Glomerular visceral epithelial cell (primary cell): ENCODE measurements around the gene RPUSD2.
"Not testable (repeated sequence)": the region's sequence is repeated elsewhere in the genome, so short reads cannot be mapped to it uniquely, and the experiment has no call there.

Experiments
- DNase-seq: peaks from one replicate; pipeline ENCODE4 v3.0.0-alpha.2; 2016; ENCODE audit errors: extremely low spot score

Gene RPUSD2

DNA sequence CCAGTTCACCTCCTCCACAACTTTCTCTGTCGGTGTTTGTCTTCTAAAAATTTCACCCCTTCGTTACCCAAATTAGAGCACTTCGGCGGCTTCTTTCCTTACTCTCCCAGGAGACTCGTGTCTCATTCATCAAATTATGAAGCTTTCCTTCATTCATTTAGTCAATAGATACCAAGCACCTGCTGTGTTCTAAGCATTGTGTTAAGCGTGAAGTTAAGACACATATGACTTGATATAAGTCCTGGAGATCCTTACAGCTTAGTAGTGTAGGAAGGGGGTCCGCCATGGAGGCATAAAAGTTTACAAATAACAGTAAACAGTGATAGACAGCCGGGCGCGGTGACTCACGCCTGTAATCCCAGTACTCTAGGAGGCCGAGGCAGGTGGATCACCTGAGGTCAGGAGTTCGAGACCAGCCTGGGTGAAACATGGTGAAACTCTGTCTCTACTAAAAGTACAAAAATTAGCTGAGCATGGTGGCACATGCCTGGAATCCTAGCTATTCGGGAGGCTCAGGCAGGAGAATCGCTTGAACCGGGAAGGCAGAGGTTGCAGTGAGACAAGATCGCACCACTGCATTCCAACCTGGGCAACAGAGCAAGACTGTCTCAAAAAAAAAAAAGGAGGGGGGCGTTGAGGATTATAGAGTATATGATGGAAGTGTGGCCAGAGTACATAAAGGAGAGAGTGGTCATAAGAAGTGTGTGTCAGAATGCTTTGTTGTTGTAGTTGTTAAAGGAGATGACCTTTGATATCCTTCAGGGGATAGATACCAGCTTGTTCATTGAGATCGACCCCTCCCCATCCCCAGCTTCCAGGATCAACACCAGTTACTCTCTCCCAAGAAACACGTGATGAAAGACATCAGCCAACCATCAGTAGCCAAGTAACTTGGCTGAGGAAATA, 3.5 kb upstream of the RPUSD2 start:
- DNase-seq = no peak

DNA sequence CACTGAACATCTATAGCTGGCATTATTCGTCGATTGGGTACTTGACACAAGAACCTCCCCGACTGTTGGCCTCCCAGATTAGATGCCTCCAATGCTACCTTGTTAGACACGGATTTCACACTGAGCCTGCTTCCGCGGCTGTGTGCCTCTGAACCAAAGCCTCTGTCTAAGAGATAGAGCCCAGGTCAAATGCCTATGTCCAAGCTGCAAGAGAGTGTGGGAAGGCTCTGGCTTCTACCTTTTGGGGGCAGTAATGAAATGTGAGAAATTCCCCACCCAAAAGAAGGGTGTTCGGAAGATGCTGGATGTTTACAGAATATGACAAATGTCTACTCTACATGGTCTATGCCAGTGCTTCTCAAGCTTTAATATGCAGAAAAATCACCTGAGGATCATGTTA, 2.0 kb upstream of the RPUSD2 start:
- DNase-seq = peak; percentile 28

DNA sequence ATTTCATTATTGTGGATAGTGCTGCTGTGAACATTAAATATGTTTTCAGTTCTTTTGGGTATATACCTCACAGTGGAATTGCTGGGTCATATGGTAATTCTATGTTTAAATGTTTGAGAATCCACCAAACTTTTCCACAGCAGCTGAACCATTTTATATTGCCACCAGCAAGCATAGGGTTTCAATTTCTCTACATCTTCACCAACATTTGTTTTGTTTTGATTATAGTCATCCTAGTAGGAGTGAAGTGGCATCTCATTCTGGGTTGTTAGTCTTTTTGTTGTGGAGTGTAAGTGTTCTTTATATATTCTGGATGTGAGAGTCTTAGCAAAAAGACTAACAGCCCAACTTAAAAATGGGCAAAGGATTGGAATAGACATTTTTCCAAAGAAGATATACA, 6.0 kb downstream of the RPUSD2 start:
- DNase-seq = no peak

DNA sequence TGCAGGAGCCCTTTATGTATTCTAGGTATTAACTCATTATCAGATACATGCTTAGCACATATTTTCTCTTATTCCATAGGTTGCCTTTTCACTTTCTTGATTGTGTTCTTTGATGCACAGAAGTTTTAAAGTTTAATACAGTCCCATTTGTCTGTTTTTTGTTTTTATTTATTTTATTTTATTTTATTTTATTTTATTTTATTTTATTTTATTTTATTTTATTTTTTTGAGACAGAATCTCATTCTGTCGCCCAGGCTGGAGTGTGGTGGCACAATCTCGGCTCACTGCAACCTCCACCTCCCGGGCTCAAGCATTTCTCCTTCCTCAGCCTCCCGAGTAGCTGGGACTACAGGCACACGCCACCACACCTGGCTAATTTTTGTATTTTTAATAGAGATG, 7.8 kb downstream of the RPUSD2 start:
- DNase-seq = not testable (repeated sequence)

DNA sequence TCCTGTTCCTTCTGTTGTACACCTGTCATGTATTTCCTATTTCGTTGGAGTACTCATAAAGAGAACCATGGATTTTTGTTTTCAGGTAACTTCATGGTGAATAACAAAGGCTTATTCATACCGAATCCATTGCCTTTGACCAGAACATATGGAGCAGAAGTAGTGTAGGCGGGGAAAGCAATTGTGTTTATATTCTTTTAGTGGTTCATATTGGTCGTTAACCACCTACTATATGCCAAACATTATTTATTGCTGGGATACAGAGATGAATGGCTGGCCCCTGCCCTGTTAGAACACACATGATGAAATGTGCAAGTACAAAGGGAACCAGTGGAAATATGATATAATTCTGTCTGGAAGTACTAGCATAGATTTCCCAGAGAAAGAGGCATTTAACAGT, 9.8 kb downstream of the RPUSD2 start:
- no peak for DNase-seq

DNA sequence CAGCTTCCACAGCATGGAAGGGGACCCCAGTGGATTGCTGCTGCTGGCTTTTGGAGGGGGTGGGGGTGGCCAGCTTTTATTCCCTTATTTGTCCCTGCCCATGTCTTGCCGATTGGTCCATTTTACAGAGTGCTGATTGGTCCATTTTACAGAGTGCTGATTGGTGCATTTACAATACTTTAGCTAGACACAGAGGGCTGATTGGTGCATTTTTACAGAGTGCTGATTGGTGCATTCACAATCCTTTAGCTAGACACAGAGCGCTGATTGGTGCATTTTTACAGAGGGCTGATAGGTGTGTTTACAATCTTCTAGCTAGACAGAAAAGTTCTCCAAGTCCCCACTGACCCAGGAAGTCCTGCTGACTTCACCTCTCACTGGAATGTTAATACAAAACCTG, 12.7 kb downstream of the RPUSD2 start:
- DNase-seq = not testable (repeated sequence)

DNA sequence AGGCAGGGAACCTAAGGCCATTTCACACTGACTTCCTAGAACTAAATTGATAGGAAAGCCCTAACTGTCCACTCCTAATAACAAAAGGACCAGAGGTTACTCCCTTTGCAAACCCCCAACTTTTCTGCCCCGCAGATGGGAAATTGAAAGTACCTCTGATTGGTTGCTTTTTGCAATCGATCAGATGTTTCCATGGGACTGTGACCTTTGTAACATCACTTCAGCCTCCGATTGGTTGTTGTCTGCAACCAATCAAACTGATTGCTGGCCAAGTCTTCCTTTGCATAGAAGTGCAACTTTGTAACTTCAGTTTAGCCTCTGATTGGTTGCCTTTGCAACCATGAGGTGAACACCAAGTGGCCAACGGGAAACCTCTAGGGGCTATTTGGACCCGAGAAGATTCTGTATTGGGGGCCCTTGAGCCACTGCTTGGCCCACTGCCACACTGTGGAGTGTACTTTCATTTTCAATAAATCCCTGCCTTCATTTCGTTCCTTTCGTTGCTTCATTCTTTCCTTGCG, 13.7 kb downstream of the RPUSD2 start:
- DNase-seq = no peak

DNA sequence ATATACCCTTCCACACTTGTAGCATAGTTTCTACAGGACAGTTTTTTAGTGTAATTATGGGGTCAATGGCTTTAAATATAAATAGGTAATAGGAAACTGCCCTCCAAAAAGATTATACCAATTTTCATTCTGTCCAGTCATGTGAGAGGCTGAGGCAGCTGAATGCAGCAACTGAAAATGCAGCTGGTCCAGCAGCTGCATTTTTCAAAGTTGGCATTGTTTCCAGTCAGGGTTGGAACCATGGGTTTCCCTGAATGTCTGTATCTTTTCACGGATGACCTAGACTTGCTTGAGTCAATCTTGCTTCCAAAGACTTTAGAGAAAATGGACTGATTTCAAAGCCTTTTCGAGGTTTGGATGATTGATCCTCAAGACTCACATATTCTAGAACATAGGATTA, 15.1 kb downstream of the RPUSD2 start:
- DNase-seq = no peak

DNA sequence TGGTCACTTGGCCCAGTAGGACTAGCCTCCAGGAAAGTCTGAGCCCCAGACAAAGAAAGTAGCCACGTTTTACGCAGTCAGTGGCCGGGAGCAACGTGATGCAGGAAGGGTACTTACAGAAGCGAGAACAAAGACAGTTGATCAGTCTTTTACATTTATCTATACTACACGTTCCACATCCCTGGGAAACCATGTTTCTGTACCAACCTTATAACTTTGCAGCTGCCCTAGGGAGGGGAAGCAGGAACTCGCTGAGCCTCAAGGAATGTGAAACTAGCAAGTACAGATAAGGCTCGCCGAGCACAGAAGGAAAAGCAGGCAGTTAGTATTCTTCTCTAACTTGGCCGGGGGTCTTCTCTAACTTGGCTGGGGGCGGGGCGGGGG, 21.6 kb downstream of the RPUSD2 start:
- DNase-seq = no peak

DNA sequence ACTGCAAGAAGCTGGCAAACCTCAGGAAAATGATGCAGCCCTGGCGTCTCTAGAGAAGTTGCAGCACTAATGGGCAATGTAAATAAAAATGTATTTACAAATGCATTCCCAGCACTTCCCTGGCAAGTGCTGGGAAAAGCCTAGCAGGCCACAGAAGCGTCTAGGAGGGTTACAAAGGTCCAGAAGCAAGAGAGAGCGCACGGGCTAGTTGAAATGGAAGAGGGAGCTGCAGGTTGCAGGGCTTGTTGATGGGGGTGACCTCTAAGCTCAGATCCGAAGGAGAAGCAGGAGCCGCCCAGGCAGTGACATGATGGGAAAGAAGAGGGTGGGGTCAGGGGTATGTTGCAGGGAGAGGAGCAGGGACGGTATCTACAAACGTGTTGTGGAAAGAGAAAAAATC, 22.3 kb downstream of the RPUSD2 start:
- DNase-seq = no peak

DNA sequence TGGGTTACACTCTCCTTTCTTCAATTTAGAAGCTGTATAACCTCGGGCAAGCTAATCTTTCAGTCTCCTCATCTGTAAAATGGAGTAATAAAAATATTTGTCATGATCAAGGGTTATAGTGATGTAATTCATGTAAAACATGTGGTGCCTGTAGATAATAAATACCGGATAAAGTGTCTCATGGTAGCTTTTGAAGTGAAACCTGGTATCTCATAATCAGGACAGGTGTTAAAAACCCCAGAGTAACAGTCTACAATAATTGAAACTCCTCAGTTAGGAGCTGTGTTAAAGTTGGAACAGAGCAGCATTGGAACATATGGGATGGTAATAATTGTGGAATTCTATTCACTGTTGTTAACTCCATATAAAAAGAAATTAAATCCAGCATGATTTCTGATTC, 24.1 kb downstream of the RPUSD2 start:
- DNase-seq = no peak

DNA sequence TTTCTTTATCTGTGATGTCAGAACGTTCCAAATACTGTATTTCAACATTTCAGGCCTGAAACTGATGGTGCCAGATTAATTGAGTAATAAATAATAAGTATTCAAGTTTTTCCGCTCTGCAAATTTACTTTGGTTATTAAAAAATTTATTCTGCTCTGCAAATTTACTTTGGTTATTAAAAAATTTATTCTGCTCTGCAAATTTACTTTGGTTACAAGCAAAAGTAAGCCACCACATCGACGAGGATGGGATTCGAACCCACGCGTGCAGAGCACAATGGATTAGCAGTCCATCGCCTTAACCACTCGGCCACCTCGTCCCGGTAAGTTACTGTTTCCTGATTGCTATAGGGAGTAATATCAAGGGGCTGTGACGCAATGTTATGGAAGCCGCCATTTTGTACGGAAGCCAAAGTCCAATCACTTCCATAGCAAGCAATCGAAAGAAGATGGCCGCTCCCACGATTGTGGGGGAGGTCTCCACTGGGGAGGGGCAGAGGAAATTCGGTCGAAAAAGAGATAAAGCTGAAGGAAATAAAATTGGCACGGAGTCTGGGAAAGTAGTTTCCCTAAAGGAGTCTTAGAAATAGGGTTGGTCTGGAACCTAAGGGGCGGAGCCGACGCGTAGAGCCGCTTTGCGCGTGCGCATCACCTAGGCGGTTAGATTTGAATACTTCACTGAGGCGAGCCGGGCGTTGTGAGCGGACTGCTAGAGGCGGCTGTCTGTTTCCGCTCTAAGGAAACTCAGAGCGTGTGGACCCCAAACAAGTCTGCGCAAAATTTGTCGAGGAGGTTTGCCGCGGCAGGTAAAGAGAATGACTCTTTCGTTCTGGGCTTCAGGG, 24.7 kb downstream of the RPUSD2 start, which contains the start of gene KNL1:
KNL1 (plus strand) TSS at position 662 of the 841 bp plus-strand sequence. CDS start 8,683 bp downstream, outside the sequence.
- peak; percentile 96 for DNase-seq

DNA sequence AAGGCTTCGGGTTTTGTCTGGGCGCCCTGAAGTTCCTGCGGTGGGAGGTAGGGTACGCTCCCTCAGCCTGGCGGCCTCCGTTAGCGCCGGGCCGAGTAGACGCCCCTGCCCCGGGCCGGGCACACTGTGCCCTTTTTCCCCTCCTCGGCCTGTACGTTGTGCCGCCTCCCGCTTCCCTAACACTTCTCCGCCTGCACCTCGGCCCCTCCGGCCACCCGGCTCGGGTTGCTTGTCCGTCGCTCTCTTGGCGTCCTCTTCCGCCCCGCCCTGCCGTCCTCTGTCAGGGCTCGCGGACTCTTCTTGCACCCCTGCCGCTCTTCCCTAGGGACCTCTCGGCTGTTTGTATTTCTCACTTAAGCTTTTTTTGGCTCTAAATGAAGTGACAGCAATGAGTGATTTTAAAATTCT, 25.3 kb downstream of the RPUSD2 start:
- peak; percentile 67 for DNase-seq

DNA sequence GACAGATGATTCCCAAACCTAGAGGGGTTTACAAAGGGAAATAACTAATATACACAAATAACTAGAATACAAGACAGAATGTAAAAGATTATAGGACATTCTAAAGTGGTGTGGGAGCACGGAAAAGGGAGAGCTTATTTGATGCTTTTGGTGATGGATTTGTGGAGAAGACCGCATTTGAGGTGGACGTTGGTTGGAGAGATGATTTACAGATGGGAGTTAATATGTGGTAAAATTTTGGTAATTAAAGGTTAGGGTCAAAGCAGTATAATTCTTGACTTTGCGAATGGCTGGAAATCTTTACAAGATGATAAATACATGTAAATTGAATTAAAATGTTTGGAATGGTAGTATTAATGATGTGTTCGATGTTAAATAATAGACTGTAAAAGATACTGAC, 26.1 kb downstream of the RPUSD2 start:
- DNase-seq = no peak

DNA sequence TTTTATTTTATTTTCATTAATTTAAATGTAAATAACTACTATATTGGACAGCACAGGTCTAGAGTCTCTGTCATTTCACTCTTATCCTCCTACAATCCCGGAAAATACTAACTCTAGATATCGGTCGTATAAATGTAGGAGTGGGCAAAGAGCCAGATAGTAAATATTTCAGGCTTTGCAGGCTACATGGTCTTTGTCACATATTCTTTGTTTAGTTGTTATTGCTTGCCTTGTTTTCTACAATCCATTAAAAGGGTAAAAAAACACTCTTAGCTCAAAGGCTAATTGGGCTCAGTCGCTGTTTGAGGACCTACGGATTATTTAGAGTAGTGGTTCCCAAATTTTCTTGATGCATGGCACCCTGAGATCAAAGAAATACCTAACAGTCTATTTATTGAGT, 26.7 kb downstream of the RPUSD2 start:
- no peak for DNase-seq

DNA sequence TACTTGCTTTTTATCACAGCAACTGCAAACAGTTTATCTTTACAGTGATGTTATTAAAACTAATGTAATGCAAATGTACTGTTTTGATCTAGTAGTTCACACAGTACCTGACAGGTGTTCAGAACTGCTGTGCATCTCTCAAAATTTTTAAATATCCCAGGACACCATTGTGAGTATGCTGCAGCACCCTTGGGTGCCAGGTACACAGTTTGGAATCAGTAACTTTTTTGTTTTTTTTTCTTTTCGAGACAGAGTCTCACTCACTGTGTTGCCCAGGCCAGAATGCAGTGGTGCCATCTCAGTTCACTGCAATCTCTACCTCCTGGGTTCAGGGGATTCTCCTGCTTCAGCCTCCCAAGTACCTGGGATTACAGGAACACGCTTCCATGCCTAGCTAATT, 27.9 kb downstream of the RPUSD2 start:
- DNase-seq = no peak

DNA sequence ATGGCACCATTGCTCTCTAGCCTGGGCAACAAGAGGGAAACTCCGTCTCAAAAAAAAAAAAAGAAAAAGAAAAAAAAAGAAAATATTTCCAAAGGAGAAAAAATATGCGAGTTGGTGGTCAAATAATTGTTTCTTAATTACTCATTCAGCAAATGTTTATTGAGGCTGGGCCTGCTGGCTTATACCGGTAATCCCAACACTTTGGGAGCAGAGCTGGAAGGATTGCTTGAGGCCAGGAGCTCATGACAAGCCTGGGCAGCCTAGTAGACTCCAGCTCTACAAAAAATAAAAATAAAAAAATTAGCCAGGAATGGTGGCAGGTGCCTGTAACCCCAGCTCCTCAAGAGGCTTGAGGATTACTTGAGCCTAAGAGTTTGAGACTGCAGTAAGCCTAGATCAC, 29.0 kb downstream of the RPUSD2 start:
- DNase-seq = no peak

DNA sequence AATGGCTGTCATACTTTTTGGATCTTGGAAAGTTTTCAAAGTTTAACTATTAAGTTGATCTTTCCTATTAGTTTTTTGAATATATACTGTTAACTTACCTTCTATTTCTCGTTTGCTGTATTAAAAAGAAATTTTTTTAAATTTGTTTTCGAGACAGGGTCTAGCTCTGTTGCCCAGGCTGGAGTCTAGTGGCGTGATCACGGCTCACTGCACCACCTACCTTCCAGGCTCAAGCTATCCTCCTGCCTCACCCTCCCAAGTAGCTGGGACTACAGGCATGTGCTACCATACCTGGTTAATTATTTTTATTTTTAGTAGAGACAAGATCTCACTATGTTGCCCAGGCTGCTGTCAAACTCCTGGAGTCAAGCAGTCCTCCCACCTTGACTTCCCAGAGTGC, 29.6 kb downstream of the RPUSD2 start:
- no peak for DNase-seq

DNA sequence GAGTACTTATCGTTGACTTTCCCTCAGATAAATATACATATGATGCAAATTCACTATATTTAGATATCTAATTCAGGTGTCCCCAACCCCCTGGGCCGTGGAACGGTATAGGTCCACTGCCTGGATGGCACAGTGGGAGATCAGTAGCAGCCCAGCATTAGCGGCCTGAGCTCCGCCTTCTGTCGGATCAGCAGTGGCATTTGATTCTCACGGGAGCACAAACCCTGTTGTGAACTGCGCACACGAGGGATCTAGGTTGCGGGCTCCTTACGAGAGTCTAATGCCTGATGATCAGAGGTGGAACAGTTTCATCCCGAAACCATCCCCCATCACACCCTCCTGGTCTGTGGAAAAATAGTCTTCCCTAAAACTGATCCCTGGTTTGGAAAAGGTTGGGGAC, 31.9 kb downstream of the RPUSD2 start:
- DNase-seq = no peak

DNA sequence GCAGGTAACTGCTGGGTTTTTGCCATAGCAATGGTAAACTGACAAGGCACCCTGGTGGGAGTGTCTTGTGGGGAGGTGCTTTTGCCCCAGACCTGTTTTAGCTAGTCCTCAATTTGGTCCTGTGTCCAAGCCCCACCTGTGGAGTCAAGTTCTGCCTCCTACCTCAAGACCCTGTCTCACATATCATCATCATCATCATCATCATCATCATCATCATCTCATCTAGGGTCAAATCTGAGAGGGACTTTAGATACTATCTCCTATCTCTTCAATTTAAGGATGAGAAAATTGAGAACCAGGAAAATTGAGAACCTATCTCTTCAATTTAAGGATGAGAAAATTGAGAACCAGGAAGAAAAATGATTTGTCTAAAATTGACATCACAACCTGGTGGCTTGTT, 34.8 kb downstream of the RPUSD2 start:
- no peak for DNase-seq

DNA sequence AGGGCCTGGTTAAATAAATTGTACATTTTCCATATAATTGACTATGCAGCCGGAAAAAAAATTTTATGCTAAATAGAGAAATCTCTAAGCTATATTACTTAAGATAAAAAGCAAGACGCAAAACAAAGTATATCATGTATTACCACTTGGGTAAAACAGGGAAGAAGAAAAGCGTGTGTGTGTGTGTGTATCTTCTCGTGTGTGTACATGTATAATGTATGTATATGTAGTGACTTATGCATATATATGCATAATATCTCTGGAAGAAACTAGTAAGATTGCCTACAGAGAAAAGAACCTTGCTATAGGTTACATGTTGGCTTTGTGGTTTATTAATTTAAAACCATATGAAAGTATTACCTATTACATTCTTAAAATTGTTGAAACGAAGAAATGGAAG, 44.0 kb downstream of the RPUSD2 start:
- DNase-seq = no peak

DNA sequence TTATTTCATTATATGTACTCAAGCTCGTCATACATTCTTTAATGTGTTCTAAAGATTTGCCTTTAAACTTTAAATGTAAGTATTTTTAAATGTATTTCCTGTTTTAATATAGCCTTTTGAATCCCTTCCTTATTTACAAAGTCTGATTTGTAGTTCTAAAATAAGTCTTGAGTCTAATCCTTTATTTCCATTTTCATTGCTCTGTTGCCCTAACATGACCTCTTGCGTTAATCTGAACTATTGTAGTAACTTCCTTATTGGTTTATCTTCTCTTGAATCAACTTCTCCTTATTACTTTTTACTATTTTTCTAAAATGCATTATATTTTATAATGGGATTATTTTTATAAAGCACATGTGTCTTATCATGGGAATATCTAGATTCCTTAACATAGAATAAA, 48.9 kb downstream of the RPUSD2 start:
- DNase-seq = no peak

DNA sequence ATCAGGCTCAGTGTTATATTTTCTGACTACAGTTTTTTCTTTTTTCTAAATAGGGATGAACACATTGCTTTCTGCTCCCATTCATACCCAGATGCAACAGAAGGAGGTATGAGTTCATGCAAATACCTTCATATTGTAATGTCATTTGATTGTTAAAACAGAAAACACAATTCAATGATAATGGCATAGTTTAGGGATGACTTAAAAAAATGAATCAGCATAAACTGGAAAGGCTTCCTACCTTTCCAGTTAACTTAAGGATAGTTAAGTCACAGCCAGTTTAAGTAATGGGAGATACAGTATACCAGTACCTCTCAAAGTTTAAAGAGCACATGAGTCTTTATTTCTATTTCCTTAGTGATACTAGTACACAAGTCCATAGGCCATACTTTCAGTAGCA, 49.8 kb downstream of the RPUSD2 start:
- no peak for DNase-seq
